Lower lobe of right lung (tissue), 2 donors: ENCODE data around the gene MEP1A. TPM values are rescaled to one million over a fixed set of nuclear protein-coding genes. Genes with fewer than 3 reads are reported as not detected.
"Not testable (repeated sequence)": the region's sequence is repeated elsewhere in the genome, so short reads cannot be mapped to it uniquely, and the experiment has no call there.

Experiments
- ATAC-seq, 2 donors: fragments of 200-7000 bp; cut with Tn5 transposase; one replicate each; pipeline ENCODE4 v1.9.1; 2020 to 2022; ENCODE audit warnings: mild to moderate bottlenecking in 2 of 2, moderate library complexity in 2 of 2
- DNase-seq: peaks from one replicate; pipeline ENCODE4 v3.0.0-alpha.2; 2020
- H3K27ac ChIP-seq: fragments of 200-600 bp; one replicate; pipeline ENCODE4 v1.8.0; 2022
- H3K27me3 ChIP-seq: fragments of 200-600 bp; one replicate; pipeline ENCODE4 v1.8.0; 2022; ENCODE audit warnings: low read depth
- H3K36me3 ChIP-seq: fragments of 200-600 bp; one replicate; pipeline ENCODE4 v1.8.0; 2022; ENCODE audit warnings: mild to moderate bottlenecking
- H3K4me1 ChIP-seq: fragments of 200-600 bp; one replicate; pipeline ENCODE4 v1.8.0; 2022
- H3K4me3 ChIP-seq: fragments of 200-600 bp; one replicate; pipeline ENCODE4 v1.8.0; 2022; ENCODE audit warnings: mild to moderate bottlenecking
- H3K9me3 ChIP-seq: fragments of 200-600 bp; one replicate; pipeline ENCODE4 v1.8.0; 2022
- intact Hi-C: fragments of 100-400 bp; cut with DNase I; formaldehyde crosslinking; loops from one replicate; pipeline ENCODE4 v1.11.0; 2022
- total RNA-seq: library from RNA; stranded (reverse); fragmentation: NEBNext Ultra II Directional; extraction: Animal tissue kit (Norgen Biotek cat#: 25700); gene quantifications from one replicate; pipeline ENCODE4 v1.2.1, GENCODE V29; 2021
- TF ChIP-seq, protein P1 (sequence below): fragments of 200-600 bp; IDR thresholded peaks from one replicate; pipeline ENCODE4 v1.8.0; 2022; ENCODE audit warnings: antibody characterized with exemption, mild to moderate bottlenecking
- donor health status: DM: no; HTN: yes; CAD: no; lungs with severe emphysema.

The MEP1A gene
- total RNA-seq, 1 donor from 2014 or later: 0.41 TPM

DNA sequence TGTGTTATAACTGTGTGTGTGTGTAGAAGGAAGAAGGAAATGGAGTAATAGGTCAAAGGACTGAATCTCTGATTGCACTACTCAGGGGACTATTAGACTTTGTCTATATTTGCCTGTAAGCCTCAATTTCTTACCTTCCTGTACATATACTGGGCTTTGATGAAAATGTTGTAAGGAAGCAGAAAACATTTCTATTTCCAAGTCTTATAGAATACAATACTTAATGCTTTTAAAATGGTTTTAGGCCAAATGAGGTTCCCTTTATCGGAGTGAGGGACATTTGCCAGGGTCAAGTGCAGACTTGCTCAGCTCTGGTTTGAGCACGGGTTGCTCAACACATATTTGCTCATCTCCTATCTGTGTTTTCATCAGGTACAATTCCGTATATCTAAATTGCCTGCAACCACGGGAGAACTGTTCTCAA lies 28.3 kb downstream of the MEP1A start:
- H3K4me3 ChIP-seq: no peak overlapping the region
- no peak overlapping the region for H3K27ac ChIP-seq
- intact Hi-C loops: no loop called here
- H3K36me3 ChIP-seq: no peaks in the 10 kb centered on the region
- ATAC-seq (no peak), DNase-seq (no peak)
- TF ChIP-seq, protein P1, sequence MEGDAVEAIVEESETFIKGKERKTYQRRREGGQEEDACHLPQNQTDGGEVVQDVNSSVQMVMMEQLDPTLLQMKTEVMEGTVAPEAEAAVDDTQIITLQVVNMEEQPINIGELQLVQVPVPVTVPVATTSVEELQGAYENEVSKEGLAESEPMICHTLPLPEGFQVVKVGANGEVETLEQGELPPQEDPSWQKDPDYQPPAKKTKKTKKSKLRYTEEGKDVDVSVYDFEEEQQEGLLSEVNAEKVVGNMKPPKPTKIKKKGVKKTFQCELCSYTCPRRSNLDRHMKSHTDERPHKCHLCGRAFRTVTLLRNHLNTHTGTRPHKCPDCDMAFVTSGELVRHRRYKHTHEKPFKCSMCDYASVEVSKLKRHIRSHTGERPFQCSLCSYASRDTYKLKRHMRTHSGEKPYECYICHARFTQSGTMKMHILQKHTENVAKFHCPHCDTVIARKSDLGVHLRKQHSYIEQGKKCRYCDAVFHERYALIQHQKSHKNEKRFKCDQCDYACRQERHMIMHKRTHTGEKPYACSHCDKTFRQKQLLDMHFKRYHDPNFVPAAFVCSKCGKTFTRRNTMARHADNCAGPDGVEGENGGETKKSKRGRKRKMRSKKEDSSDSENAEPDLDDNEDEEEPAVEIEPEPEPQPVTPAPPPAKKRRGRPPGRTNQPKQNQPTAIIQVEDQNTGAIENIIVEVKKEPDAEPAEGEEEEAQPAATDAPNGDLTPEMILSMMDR: no peak
- H3K4me1 ChIP-seq: no peaks in the 10 kb centered on the region
- no peaks in the 10 kb centered on the region for H3K9me3 ChIP-seq
- no peaks in the 10 kb centered on the region for H3K27me3 ChIP-seq

DNA sequence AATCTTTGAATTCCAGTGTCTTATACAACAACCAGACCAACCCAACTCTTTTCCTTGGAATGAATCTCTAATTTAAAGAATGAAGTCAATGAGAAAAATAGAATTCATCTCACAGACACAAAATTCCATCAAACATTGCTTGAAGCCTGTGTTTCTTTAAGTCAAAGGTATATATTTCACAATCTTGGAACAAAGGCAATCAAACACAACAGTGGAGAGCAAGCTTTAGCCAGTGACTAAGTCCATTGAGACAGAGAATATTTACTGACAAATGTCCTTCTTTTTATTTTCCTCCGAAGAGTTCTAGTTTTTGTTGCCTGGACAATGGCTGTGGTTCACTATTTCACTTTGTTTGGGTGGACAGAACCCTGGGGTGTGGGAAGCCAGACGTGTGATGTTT lies 35.8 kb downstream of the MEP1A start:
- no peak for ATAC-seq
- no peaks in the 10 kb centered on the region for H3K4me1 ChIP-seq
- H3K27ac ChIP-seq: no peak overlapping the region
- TF ChIP-seq, protein P1: no peak
- H3K36me3 ChIP-seq: no peaks in the 10 kb centered on the region
- H3K27me3 ChIP-seq: no peaks in the 10 kb centered on the region
- intact Hi-C loops: no loop called here
- no peak for DNase-seq
- no peaks in the 10 kb centered on the region for H3K9me3 ChIP-seq
- no peak overlapping the region for H3K4me3 ChIP-seq

DNA sequence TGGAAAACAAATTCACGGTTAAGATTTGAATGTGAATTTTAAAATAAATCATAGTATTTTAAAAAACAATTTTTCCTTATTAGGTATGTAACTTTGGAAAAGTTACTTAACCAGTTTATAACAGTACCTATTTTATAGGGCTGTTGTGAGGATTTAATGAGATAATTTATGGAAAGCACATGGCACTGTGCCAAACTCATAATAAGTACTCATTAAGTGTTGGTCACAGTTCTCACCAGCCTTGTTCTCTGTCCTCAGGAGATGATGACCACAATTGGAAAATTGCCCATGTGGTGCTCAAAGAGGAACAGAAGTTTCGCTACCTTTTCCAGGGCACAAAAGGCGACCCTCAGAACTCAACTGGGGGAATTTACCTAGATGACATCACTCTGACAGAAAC lies 39.6 kb downstream of the MEP1A start:
- intact Hi-C loops: no loop called here
- TF ChIP-seq, protein P1: no peak
- no peaks in the 10 kb centered on the region for H3K9me3 ChIP-seq
- no peak overlapping the region for H3K4me3 ChIP-seq
- ATAC-seq (no peak), DNase-seq (no peak)
- no peak overlapping the region for H3K27ac ChIP-seq
- no peaks in the 10 kb centered on the region for H3K4me1 ChIP-seq
- H3K27me3 ChIP-seq: no peaks in the 10 kb centered on the region
- H3K36me3 ChIP-seq: no peaks in the 10 kb centered on the region

DNA sequence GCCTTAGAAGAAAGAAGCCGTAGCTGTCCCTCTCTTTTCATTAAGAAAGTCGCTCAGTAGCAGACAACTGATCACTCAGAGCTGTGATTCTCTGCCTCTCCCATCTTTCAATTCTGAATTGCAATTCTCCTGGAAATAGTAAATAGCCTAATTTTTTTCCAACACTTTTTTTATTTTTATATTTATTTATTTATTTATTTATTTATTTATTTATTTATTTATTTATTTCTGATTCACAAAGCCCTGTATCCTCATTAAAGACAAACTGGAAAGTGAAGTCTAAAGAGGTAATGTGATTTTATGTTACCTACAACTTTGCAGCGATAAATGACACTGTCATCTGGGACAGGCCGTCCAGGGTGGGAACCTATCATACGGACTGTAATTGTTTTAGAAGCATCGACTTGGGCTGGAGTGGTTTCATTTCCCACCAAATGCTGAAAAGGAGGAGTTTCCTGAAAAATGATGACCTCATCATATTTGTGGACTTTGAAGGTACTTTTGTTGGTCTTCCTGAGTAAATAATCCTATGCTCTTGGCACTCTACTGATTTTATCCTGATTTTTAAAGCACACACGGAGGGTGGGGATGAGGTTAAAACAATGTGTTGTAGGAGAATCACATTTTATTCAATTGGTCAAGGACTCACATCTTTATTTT lies 41.2 kb downstream of the MEP1A start:
- H3K4me1 ChIP-seq, H3K9me3 ChIP-seq, H3K36me3 ChIP-seq, intact Hi-C loops, H3K27ac ChIP-seq, ATAC-seq, H3K27me3 ChIP-seq, DNase-seq, H3K4me3 ChIP-seq: not testable (repeated sequence)

DNA sequence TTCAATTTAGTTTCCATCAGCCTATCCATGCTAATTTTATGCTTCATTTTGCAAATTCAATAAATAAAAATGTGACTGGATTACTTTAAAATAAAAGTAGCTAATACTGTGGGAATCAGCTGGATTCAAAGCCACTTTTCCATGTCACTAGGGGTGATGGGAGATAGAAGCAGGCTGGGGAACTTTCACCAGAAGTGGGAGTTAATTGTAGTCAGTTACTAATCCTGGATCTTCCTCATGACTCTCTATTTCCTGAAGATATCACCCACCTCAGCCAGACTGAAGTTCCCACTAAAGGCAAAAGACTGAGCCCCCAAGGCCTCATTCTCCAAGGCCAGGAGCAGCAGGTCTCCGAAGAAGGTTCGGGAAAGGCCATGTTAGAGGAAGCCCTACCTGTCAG lies 41.8 kb downstream of the MEP1A start:
- intact Hi-C loops: not testable (repeated sequence)

DNA sequence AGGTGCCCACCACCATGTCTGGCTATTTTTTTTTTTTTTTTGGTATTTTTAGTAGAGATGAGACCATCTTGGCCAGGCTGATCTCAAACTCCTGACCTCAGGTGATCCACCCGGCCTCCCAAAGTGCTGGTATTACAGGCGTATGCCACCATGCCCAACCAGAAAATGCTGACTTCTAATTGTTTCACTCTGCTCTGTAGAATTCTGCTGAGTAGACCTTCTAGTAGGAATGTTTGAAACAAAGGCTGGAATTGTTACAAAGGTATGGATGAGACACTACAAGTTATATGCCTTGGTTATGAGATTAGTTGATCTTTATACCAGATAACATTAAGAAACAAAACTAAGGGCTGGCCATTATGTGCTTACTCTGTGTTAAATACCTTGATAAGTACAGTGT lies 44.8 kb downstream of the MEP1A start:
- Histone ChIP-seq H3K9me3 (peaks cover 12% of the 10 kb centered on the region), H3K27ac (no peak overlapping the region), H3K4me1 (no peaks in the 10 kb centered on the region), H3K36me3 (no peaks in the 10 kb centered on the region), H3K27me3 (no peaks in the 10 kb centered on the region), H3K4me3 (no peak overlapping the region)
- no peak for ATAC-seq
- no peak for DNase-seq
- intact Hi-C loops: no loop called here
- TF ChIP-seq, protein P1: no peak

More for the DNA sequence above, 41.8 kb downstream of the MEP1A start:
- not testable (repeated sequence) for H3K36me3 ChIP-seq, H3K9me3 ChIP-seq, H3K27me3 ChIP-seq, DNase-seq, H3K27ac ChIP-seq, H3K4me3 ChIP-seq, ATAC-seq, H3K4me1 ChIP-seq

DNA sequence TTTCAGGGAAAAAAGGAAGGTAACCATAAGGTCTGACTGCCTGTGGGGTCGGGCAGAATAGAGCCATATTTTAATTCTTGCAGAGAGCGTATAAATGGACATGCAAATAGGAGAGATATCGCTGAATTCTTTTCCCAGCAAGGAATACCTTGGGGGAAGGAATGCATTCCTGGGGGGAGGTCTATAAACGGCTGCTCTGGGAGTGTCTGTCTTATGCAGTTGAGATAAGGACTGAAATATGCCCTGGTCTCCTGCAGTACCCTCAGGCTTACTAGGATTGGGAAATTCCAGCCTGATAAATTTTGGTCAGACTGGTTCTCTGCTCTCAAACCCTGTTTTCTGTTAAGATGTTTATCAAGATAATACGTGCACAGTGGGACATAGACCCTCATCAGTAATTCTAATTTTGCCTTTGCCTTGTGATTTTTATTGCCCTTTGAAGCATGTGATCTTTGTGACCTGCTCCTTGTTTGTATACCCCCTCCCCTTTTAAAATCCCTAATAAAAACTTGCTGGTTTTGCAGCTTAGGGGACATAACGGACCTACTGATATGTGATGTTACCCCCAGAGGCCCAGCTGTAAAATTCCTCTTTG lies 49.2 kb downstream of the MEP1A start:
- H3K36me3 ChIP-seq, DNase-seq, H3K27ac ChIP-seq, H3K4me1 ChIP-seq, H3K27me3 ChIP-seq, ATAC-seq, H3K4me3 ChIP-seq, intact Hi-C loops: not testable (repeated sequence)
- H3K9me3 ChIP-seq: peaks cover 15% of the 10 kb centered on the region
